Chondrocyte (in vitro differentiated cells): ENCODE results near the gene AHDC1. TPM values are rescaled to one million over a fixed set of nuclear protein-coding genes. Genes with fewer than 3 reads are reported as not detected.

Experiments
- DNase-seq: peaks from one replicate; pipeline ENCODE4 v3.0.0; 2021; ENCODE audit warnings: mixed read lengths, low spot score
- H3K27ac Mint-ChIP-seq: one replicate; pipeline ENCODE4 v1.8.0; 2021; ENCODE audit warnings: mild to moderate bottlenecking, moderate library complexity, mixed read lengths; ENCODE audit not compliant: unreplicated experiment
- H3K27me3 Mint-ChIP-seq: 2 replicates; pipeline ENCODE4 v1.8.0; 2021; ENCODE audit warnings: low read depth, mixed read lengths
- H3K36me3 Mint-ChIP-seq: 2 replicates; pipeline ENCODE4 v1.8.0; 2021; ENCODE audit warnings: low read depth, mixed read lengths
- H3K4me1 Mint-ChIP-seq: 2 replicates; pipeline ENCODE4 v1.8.0; 2021; ENCODE audit warnings: low read depth, mild to moderate bottlenecking, mixed read lengths
- H3K4me3 Mint-ChIP-seq: one replicate; pipeline ENCODE4 v1.8.0; 2021; ENCODE audit warnings: mild to moderate bottlenecking, moderate library complexity, mixed read lengths; ENCODE audit not compliant: unreplicated experiment
- H3K9me3 Mint-ChIP-seq: 2 replicates; pipeline ENCODE4 v1.8.0; 2021; ENCODE audit warnings: low read depth, mixed read lengths
- CTCF ChIP-seq: fragments of 200-600 bp; sonication (generic); IDR thresholded peaks from 2 replicates; pipeline ENCODE4 v1.5.0; 2021; ENCODE audit warnings: antibody characterized with exemption, mild to moderate bottlenecking, moderate library complexity
- total RNA-seq: library from RNA; stranded (reverse); gene quantifications from 3 replicates; pipeline ENCODE4 v1.2.1, GENCODE V29; 2021

The AHDC1 gene
- total RNA-seq, 1 donor from 2014 or later, result 61.8 TPM

- peak overlapping the region; percentile 26 for H3K4me3 Mint-ChIP-seq
- TF ChIP-seq CTCF, result peak; percentile 41
- peaks cover 60% of the 10 kb centered on the region for H3K4me1 Mint-ChIP-seq
- H3K9me3 Mint-ChIP-seq, result no peaks in the 10 kb centered on the region
- peaks cover 30% of the 10 kb centered on the region for H3K36me3 Mint-ChIP-seq
- H3K27me3 Mint-ChIP-seq, result no peaks in the 10 kb centered on the region
- no peak for DNase-seq
- peak overlapping the region; percentile 99 for H3K27ac Mint-ChIP-seq
Measured at GRCh38 chr1:27536767-27537166, 67.2 kb downstream of the AHDC1 start.

GRCh38 chr1:27536010-27536757 is 67.8 kb downstream of the AHDC1 start:
- peaks cover 57% of the 10 kb centered on the region for H3K4me1 Mint-ChIP-seq
- H3K36me3 Mint-ChIP-seq, result peaks cover 30% of the 10 kb centered on the region

GRCh38 chr1:27535386-27535785 is 68.6 kb downstream of the AHDC1 start:
- H3K36me3 Mint-ChIP-seq, result peaks cover 27% of the 10 kb centered on the region
- H3K27me3 Mint-ChIP-seq, result no peaks in the 10 kb centered on the region
- H3K9me3 Mint-ChIP-seq, result no peaks in the 10 kb centered on the region
- H3K4me3 Mint-ChIP-seq, result no peak overlapping the region
- H3K4me1 Mint-ChIP-seq, result peaks cover 49% of the 10 kb centered on the region
- no peak for DNase-seq
- TF ChIP-seq CTCF, result no peak
- H3K27ac Mint-ChIP-seq, result peak overlapping the region; percentile 28

More at GRCh38 chr1:27536010-27536757, 67.8 kb downstream of the AHDC1 start:
- no peaks in the 10 kb centered on the region for H3K27me3 Mint-ChIP-seq
- no peak for DNase-seq
- TF ChIP-seq CTCF, result no peak
- H3K27ac Mint-ChIP-seq, result peak overlapping the region; percentile 99
- H3K9me3 Mint-ChIP-seq, result no peaks in the 10 kb centered on the region
- no peak overlapping the region for H3K4me3 Mint-ChIP-seq

- H3K4me1 Mint-ChIP-seq, result peaks cover 38% of the 10 kb centered on the region
- DNase-seq, result no peak
- H3K4me3 Mint-ChIP-seq, result no peak overlapping the region
- TF ChIP-seq CTCF, result no peak
- no peaks in the 10 kb centered on the region for H3K27me3 Mint-ChIP-seq
- peak overlapping the region; percentile 69 for H3K27ac Mint-ChIP-seq
- peaks cover 26% of the 10 kb centered on the region for H3K36me3 Mint-ChIP-seq
- H3K9me3 Mint-ChIP-seq, result no peaks in the 10 kb centered on the region
Measured at GRCh38 chr1:27531959-27532685, 71.8 kb downstream of the AHDC1 start.

GRCh38 chr1:27530192-27530591 is 73.8 kb downstream of the AHDC1 start:
- Mint-ChIP-seq H3K4me1 (peaks cover 39% of the 10 kb centered on the region), H3K36me3 (peaks cover 24% of the 10 kb centered on the region)

More at GRCh38 chr1:27530192-27530591, 73.8 kb downstream of the AHDC1 start:
- H3K27ac Mint-ChIP-seq, result peak overlapping the region; percentile 74
- H3K4me3 Mint-ChIP-seq, result no peak overlapping the region
- DNase-seq, result no peak
- H3K27me3 Mint-ChIP-seq, result no peaks in the 10 kb centered on the region
- no peak for TF ChIP-seq CTCF
- H3K9me3 Mint-ChIP-seq, result no peaks in the 10 kb centered on the region
